Hepatocyte (in vitro differentiated cells): ENCODE results near the gene NUDT5.

ENCODE experiments used
- CTCF ChIP-seq: fragments of 200-600 bp; sonication (generic); IDR thresholded peaks from 2 replicates; pipeline ENCODE4 v1.5.1; 2016; ENCODE audit warnings: antibody characterized with exemption, mild to moderate bottlenecking; ENCODE audit not compliant: poor library complexity
- EZH2 ChIP-seq: fragments of 200-600 bp; sonication (generic); IDR thresholded peaks from 2 replicates; pipeline ENCODE4 v1.6.1; 2016; ENCODE audit warnings: antibody characterized with exemption, mild to moderate bottlenecking, borderline replicate concordance

GRCh38 chr10:12221323-12222298 lies 25.9 kb upstream of the NUDT5 start:
- TF ChIP-seq CTCF (no peak), EZH2 (no peak)
